ENCODE data around the gene UMOD. TPM values are rescaled to one million over a fixed set of nuclear protein-coding genes. Genes with fewer than 3 reads are reported as not detected.

Gene UMOD
- total and polyA plus RNA-seq, 7 donors = not detected

GRCh38 chr16:20308266-20308665 is 44.2 kb downstream of the UMOD start:
- Histone ChIP-seq H3K36me3 (no peaks in the 10 kb centered on the region), H3K9me3 (no peaks in the 10 kb centered on the region), H3K4me1 (no peaks in the 10 kb centered on the region), H3K27me3 (no peaks in the 10 kb centered on the region), H3K27ac (no peak overlapping the region), H3K4me3 (no peak overlapping the region)
- WGBS, 2 donors = 86% methylated on average over 4 of the region's 4 CpGs
- no peak for DNase-seq
- TF ChIP-seq CTCF (IDR thresholded peaks at IDR 0.05) (no peak), POLR2A (IDR thresholded peaks at IDR 0.05) (no peak), EP300 (IDR thresholded peaks at IDR 0.05) (no peak), POLR2AphosphoS5 (IDR thresholded peaks at IDR 0.05) (no peak)
- intact Hi-C loops (cut with DNase I) = no loop called here

- no peak for TF ChIP-seq CTCF (IDR thresholded peaks at IDR 0.05)
- TF ChIP-seq POLR2AphosphoS5 (IDR thresholded peaks at IDR 0.05) = no peak
- TF ChIP-seq POLR2A (IDR thresholded peaks at IDR 0.05) = no peak
- TF ChIP-seq EP300 (IDR thresholded peaks at IDR 0.05) = no peak
- WGBS, 2 donors = 85 to 92% methylated on average over 7 of the region's 7 CpGs
- intact Hi-C loops (cut with DNase I) = no loop called here
- Histone ChIP-seq H3K4me3 (no peak overlapping the region), H3K27ac (no peak overlapping the region), H3K36me3 (no peaks in the 10 kb centered on the region), H3K27me3 (no peaks in the 10 kb centered on the region), H3K9me3 (no peaks in the 10 kb centered on the region), H3K4me1 (no peaks in the 10 kb centered on the region)
- no peak for DNase-seq
Measured at GRCh38 chr16:20307791-20308190, 44.7 kb downstream of the UMOD start.

GRCh38 chr16:20307240-20307671 is 45.3 kb downstream of the UMOD start:
- no peaks in the 10 kb centered on the region for H3K4me1 ChIP-seq
- no peaks in the 10 kb centered on the region for H3K9me3 ChIP-seq
- no peaks in the 10 kb centered on the region for H3K27me3 ChIP-seq
- no peaks in the 10 kb centered on the region for H3K36me3 ChIP-seq
- no peak for DNase-seq
- WGBS, 2 donors = 81 to 92% methylated on average over 1 of the region's 1 CpG
- intact Hi-C loops (cut with DNase I) = no loop called here
- no peak for TF ChIP-seq POLR2AphosphoS5 (IDR thresholded peaks at IDR 0.05)
- no peak for TF ChIP-seq CTCF (IDR thresholded peaks at IDR 0.05)
- TF ChIP-seq POLR2A (IDR thresholded peaks at IDR 0.05) = no peak
- no peak for TF ChIP-seq EP300 (IDR thresholded peaks at IDR 0.05)
- no peak overlapping the region for H3K4me3 ChIP-seq
- no peak overlapping the region for H3K27ac ChIP-seq

GRCh38 chr16:20306401-20306800 is 46.1 kb downstream of the UMOD start:
- H3K9me3 ChIP-seq = no peaks in the 10 kb centered on the region
- H3K4me1 ChIP-seq = no peaks in the 10 kb centered on the region
- 62 to 82% methylated on average over 4 of the region's 4 CpGs for WGBS, 2 donors
- peaks cover 0 to 5% (median 0%) of the 10 kb centered on the region in 3 donors for H3K27me3 ChIP-seq
- TF ChIP-seq EP300 (IDR thresholded peaks at IDR 0.05) (no peak), CTCF (IDR thresholded peaks at IDR 0.05) (no peak), POLR2A (IDR thresholded peaks at IDR 0.05) (no peak), POLR2AphosphoS5 (IDR thresholded peaks at IDR 0.05) (no peak)
- no peak overlapping the region for H3K27ac ChIP-seq
- no peak for DNase-seq
- no peaks in the 10 kb centered on the region for H3K36me3 ChIP-seq
- intact Hi-C loops (cut with DNase I) = no loop called here
- H3K4me3 ChIP-seq = no peak overlapping the region

- Histone ChIP-seq H3K36me3 (no peaks in the 10 kb centered on the region), H3K27ac (no peak overlapping the region), H3K4me3 (no peak overlapping the region), H3K27me3 (peaks cover 0 to 5% (median 0%) of the 10 kb centered on the region in 3 donors), H3K9me3 (no peaks in the 10 kb centered on the region), H3K4me1 (no peaks in the 10 kb centered on the region)
- TF ChIP-seq POLR2AphosphoS5 (IDR thresholded peaks at IDR 0.05) (no peak), EP300 (IDR thresholded peaks at IDR 0.05) (no peak), CTCF (IDR thresholded peaks at IDR 0.05) (no peak), POLR2A (IDR thresholded peaks at IDR 0.05) (no peak)
- intact Hi-C loops (cut with DNase I) = loop anchor here (5.0 kb wide), 1 partner anchor 396 kb away; no protein-coding TSS in a partner anchor
- 25 to 59% methylated on average over 4 of the region's 4 CpGs for WGBS, 2 donors
- no peak for DNase-seq
Measured at GRCh38 chr16:20303012-20303411, 49.5 kb downstream of the UMOD start.
